Measurements from ENCODE around the gene PGAM4. TPM values are rescaled to one million over a fixed set of nuclear protein-coding genes. Genes with fewer than 3 reads are reported as not detected.
"Not testable (repeated sequence)": the region's sequence is repeated elsewhere in the genome, so short reads cannot be mapped to it uniquely, and the experiment has no call there.

PGAM4 gene
- total RNA-seq, 1 donor from 2014 or later = not detected

GRCh38 chrX:77930581-77930980 is 38.9 kb downstream of the PGAM4 start:
- no peak for DNase-seq (ENCODE audit: extremely low read depth, low read depth, low spot score)

GRCh38 chrX:77925764-77926163 is 43.7 kb downstream of the PGAM4 start:
- no peak for DNase-seq (ENCODE audit: extremely low read depth, low read depth, low spot score)

GRCh38 chrX:77924320-77924859 is 45.0 kb downstream of the PGAM4 start:
- DNase-seq (ENCODE audit: extremely low read depth, low read depth, low spot score) = no peak

- no peak for DNase-seq (ENCODE audit: extremely low read depth, low read depth, low spot score)
Measured at GRCh38 chrX:77922787-77923186, 46.7 kb downstream of the PGAM4 start.

DNA sequence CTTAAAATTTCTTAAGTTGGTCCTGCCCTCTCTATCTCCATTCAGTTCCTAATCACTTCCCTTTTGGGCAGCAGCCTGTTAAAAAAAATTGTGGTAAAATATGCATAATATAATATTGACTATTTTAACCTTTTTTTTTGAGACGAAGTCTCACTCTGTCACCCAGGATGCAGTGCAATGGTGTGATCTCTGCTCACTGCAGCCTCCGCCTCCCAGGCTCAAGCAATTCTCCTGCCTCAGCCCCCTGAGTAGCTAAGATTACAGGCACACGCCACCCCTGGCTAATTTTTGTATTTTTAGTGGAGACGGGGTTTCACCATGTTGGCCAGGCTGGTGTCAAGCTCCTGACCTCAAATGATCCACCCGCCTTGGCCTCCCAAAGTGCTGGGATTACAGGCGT is 50.1 kb downstream of the PGAM4 start:
- not testable (repeated sequence) for DNase-seq (ENCODE audit: extremely low read depth, low read depth, low spot score)

DNA sequence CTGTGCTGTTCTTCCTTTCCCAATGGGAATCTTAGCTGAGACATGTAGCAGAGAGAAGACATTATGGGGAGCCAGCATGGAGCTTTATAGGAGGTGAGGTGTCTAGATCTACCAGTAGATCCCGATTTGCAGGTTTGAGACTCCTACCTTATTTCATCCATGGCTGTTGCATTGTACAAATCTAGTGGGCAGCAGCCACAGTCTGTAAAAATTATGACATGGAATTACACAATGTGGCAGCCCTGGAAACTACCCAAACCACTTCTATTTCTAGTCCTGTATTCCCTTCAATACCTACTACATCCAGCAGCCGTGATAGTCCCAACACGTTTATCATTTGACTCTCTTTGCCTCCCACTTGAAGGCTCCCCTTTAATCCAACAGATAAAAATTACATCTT is 50.9 kb downstream of the PGAM4 start:
- no peak for DNase-seq (ENCODE audit: extremely low read depth, low read depth, low spot score)

Other genes with a start within 250 kb of the PGAM4 start
- 47.9 and 70.9 TPM in 2 replicates for gene ATRX, start 183.4 kb downstream of the PGAM4 start, total RNA-seq
- 60.8 and 73.9 TPM in 2 replicates for gene MAGT1, start 74.2 kb downstream of the PGAM4 start, total RNA-seq
- 345 and 348 TPM in 2 replicates for gene COX7B, start 70.2 kb downstream of the PGAM4 start, total RNA-seq
- gene ATP7A, start 58.9 kb downstream of the PGAM4 start, total RNA-seq = 7.1 and 7.9 TPM in 2 replicates
- 295 and 310 TPM in 2 replicates for gene PGK1, start 134.6 kb upstream of the PGAM4 start, total RNA-seq
- 11.8 and 18.6 TPM in 2 replicates for gene TAF9B, start 170.0 kb upstream of the PGAM4 start, total RNA-seq